Heart right ventricle (tissue), 16 donors: Measurements from ENCODE around the gene ZNF302. TPM values are rescaled to one million over a fixed set of nuclear protein-coding genes. Genes with fewer than 3 reads are reported as not detected.

Source experiments
- ATAC-seq, 8 donors: fragments of 200-7000 bp; cut with Tn5 transposase; one replicate each; pipeline ENCODE4 v1.9.1; 2020; ENCODE audit warnings: mild to moderate bottlenecking in 8 of 8, moderate library complexity in 8 of 8, moderate number of reproducible peaks in 1 of 8
- DNase-seq, 2 donors: peaks; one replicate each; pipeline ENCODE4 v3.0.0-alpha.2; 2020
- H3K27ac ChIP-seq, 10 donors: fragments of 200-600 bp; sonication (generic) in 2 of 10; one replicate each; pipeline versions ENCODE4 v1.5.0 to v1.8.0; 2020 to 2022; ENCODE audit warnings: mild to moderate bottlenecking in 3 of 10
- H3K27me3 ChIP-seq, 7 donors: fragments of 200-600 bp; one replicate each; pipeline ENCODE4 v1.8.0; 2021 to 2022; ENCODE audit warnings: mild to moderate bottlenecking in 2 of 7
- H3K36me3 ChIP-seq, 9 donors: fragments of 200-600 bp; sonication (generic) in 1 of 9; one replicate each; pipeline versions ENCODE4 v1.5.0 to v1.8.0; 2020 to 2022; ENCODE audit warnings: mild to moderate bottlenecking in 2 of 9
- H3K4me1 ChIP-seq, 9 donors: fragments of 200-600 bp; sonication (generic) in 1 of 9; one replicate each; pipeline versions ENCODE4 v1.5.0 to v1.8.0; 2020 to 2022; ENCODE audit warnings: mild to moderate bottlenecking in 4 of 9
- H3K4me3 ChIP-seq, 10 donors: fragments of 200-600 bp; sonication (generic) in 2 of 10; one replicate each; pipeline versions ENCODE4 v1.5.0 to v1.8.0; 2020 to 2022; ENCODE audit warnings: mild to moderate bottlenecking in 7 of 10, moderate library complexity in 2 of 10
- H3K9me3 ChIP-seq, 11 donors: fragments of 200-600 bp in 10 of 11; sonication (generic) in 2 of 11; one replicate each; pipeline versions ENCODE4 v1.5.0 to v1.8.0; 2013 to 2022; ENCODE audit warnings: mild to moderate bottlenecking in 2 of 11, control low read depth in 1 of 11, moderate library complexity in 1 of 11
- WGBS, 2 donors: extraction: QIAGEN DNeasy Blood & Tissue Kit; methylation state at CpG; one replicate each; pipeline ENCODE4 v1.1.7; 2013; ENCODE audit warnings: inconsistent platforms in 1 of 2; 5-methylcytosine and 5-hydroxymethylcytosine counted together
- intact Hi-C, 10 donors: fragments of 100-400 bp; cut with DNase I; formaldehyde crosslinking; loops; one replicate each; pipeline versions ENCODE4 v1.11.1 to v1.14.2; 2022
- long read RNA-seq, 3 donors: library from polyadenylated mRNA; unstranded; transcript quantifications; one replicate each; pipeline ENCODE4 v2.0.0, GENCODE V29; 2020 to 2021
- polyA plus RNA-seq, 2 donors: library from polyadenylated mRNA; stranded (reverse); fragments of 200-250 nt; gene quantifications; one replicate each; pipeline ENCODE4 v1.2.3, GENCODE V29; 2013
- total RNA-seq, 10 donors: library from RNA; stranded (reverse); fragmentation: NEBNext Ultra II Directional in 3 of 10; extraction: Animal tissue kit (Norgen Biotek cat#: 25700) in 3 of 10; gene quantifications; one replicate each; pipeline versions ENCODE4 v1.2.1 to v1.2.4, GENCODE V29; 2021 to 2023
- TF ChIP-seq, protein P1 (sequence below), 9 donors: fragments of 200-600 bp; sonication (generic) in 2 of 9; IDR thresholded peaks; one replicate each; pipeline versions ENCODE4 v1.5.0 to v1.8.0; 2021 to 2022; ENCODE audit warnings: antibody characterized with exemption in 9 of 9, mild to moderate bottlenecking in 5 of 9, moderate library complexity in 1 of 9
- donor health status: Arrhythmogenic right ventricular cardiomyopathy.
- donor health status: ischemic (EF 13 %, LVEDD 7.1; RV severe dilation, severe dysfunction).
- donor health status: healthy with polysubstance abuse.
- donor health status: DM: no; HTN: yes; CAD: no.
- donor health status: DM: no; HTN: no; CAD: no.
- donor health status: ischemic (EF 25% LVEDD 6.9; RV normal size, moderate dysfunction).
- donor health status: ischemic (EF 25% LVEDD 5.7; RV mildly dilated, moderate dysfunction).
- donor health status: healthy.
- donor health status: DM: yes; HTN: yes; CAD: no.
- donor health status: Ischemic cardiomyopathy.
- donor health status: ischemic (EF 35%, LVEDD 5.7; RV mildly dilated, moderate dysfunction).
- donor health status: nonischemic (EF 11% LVEDD 7.7; RV severe dilation, severe dysfunction).
- donor health status: DM: yes; HTN: yes; CAD: no.
- donor health status: PGD.
- donor health status: ischemic (EF 29% LVEDD 5.4; RV normal size, mild dysfunction).
- donor health status: nonischemic (EF 23%, LVEDD 6.1; RV moderate dilation, normal function).

The ZNF302 gene
- total RNA-seq = 10 to 100 TPM; 29.1 to 42.5 (median 32.6) TPM
- polyA plus RNA-seq = 10 to 100 TPM; 20.4 to 41.1 TPM
- long read RNA-seq, donor 1, transcript ZNF302-201 (5 exons, 2,590 nt) = major isoform, 6 of 53 reads
- long read RNA-seq, donor 1, partial matches to known transcripts = 2 of 53 reads
- long read RNA-seq, donor 1, other reads (novel, unspliced or antisense) = 36 of 53 reads
- long read RNA-seq, donor 2, transcript ZNF302-203 (5 exons, 2,600 nt) = minor isoform, 8 of 47 reads
- long read RNA-seq, donor 2, transcript ZNF302-201 (5 exons, 2,590 nt) = major isoform, 10 of 47 reads
- long read RNA-seq, donor 2, partial matches to known transcripts = 0 of 47 reads
- long read RNA-seq, donor 2, other reads (novel, unspliced or antisense) = 25 of 47 reads
- long read RNA-seq, donor 3, transcript ZNF302-201 (5 exons, 2,590 nt) = major isoform, 16 of 98 reads
- long read RNA-seq, donor 3, transcript ZNF302-203 (5 exons, 2,600 nt) = minor isoform, 8 of 98 reads
- long read RNA-seq, donor 3, transcript ZNF302-202 (6 exons, 2,635 nt) = minor isoform, 9 of 98 reads
- long read RNA-seq, donor 3, partial matches to known transcripts = 12 of 98 reads
- long read RNA-seq, donor 3, other reads (novel, unspliced or antisense) = 53 of 98 reads

DNA sequence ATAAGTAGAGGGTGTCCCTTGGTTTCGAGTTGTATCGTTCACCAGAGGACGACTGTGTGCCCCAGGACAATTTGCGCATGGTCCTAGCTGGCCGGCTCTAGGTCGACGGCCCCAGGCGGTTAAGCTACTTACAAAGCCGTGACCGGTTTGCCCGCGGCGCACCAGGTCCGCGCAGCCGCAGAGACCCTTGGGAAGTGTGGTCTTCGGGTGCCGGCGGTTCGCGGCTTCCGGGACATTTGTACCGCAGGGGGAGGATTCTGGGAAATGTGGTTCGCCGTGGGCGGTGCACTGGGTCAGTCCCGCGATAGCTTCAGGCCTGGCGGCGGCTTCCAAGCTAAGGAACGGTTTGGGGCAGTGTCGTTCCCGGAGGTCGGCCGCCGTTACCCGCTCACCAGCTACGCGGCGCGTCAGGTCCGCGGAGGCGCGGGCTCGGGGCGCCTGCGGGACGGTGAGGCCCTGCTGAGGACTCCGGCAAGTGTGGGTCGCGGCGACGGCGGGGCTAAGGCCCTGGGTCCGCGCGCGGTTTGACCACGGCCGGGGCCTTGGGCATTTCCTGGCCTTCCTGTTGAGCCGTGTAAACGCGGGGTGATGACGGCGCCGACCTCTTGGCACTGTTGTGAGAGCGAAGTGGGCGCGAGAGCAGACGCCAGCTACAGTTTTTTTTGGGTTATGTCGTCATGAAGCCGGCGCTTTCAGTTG lies at the start of gene ZNF302:
Gene ZNF302, plus strand, starts transcription at position 293 of the 699 bp plus-strand sequence. CDS start 1,127 bp downstream, outside the sequence.
- H3K27ac ChIP-seq = peak within 1 kb of the TSS; percentile 95 to 99 (median 98)
- peak within 1 kb of the TSS; percentile 65 to 90 (median 83) for H3K4me3 ChIP-seq
- TF ChIP-seq, protein P1, sequence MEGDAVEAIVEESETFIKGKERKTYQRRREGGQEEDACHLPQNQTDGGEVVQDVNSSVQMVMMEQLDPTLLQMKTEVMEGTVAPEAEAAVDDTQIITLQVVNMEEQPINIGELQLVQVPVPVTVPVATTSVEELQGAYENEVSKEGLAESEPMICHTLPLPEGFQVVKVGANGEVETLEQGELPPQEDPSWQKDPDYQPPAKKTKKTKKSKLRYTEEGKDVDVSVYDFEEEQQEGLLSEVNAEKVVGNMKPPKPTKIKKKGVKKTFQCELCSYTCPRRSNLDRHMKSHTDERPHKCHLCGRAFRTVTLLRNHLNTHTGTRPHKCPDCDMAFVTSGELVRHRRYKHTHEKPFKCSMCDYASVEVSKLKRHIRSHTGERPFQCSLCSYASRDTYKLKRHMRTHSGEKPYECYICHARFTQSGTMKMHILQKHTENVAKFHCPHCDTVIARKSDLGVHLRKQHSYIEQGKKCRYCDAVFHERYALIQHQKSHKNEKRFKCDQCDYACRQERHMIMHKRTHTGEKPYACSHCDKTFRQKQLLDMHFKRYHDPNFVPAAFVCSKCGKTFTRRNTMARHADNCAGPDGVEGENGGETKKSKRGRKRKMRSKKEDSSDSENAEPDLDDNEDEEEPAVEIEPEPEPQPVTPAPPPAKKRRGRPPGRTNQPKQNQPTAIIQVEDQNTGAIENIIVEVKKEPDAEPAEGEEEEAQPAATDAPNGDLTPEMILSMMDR (IDR thresholded peaks at IDR 0.05) = no peak
- peak; percentile 96 to 97 for DNase-seq
- peaks cover 0 to 39% (median 35%) of the 10 kb centered on the region in 9 donors for H3K36me3 ChIP-seq
- no peaks in the 10 kb centered on the region for H3K27me3 ChIP-seq
- H3K4me1 ChIP-seq = peaks cover 5 to 39% (median 20%) of the 10 kb centered on the region in 9 donors
- intact Hi-C loops = loop anchor here in 6 of 10 donors (2.0 to 5.0 kb wide), 3 partner anchors 55 to 95 kb away; partner anchors contain the start of genes ZNF181 (in 6 of the 6) and ZNF599 (in 1 of the 6)
- ATAC-seq = peak; percentile 99 to 100 (median 99)
- H3K9me3 ChIP-seq = peaks cover 0 to 46% (median 0%) of the 10 kb centered on the region in 11 donors
- 0 to 1% methylated on average over 74 of the region's 74 CpGs for WGBS, 2 donors

DNA sequence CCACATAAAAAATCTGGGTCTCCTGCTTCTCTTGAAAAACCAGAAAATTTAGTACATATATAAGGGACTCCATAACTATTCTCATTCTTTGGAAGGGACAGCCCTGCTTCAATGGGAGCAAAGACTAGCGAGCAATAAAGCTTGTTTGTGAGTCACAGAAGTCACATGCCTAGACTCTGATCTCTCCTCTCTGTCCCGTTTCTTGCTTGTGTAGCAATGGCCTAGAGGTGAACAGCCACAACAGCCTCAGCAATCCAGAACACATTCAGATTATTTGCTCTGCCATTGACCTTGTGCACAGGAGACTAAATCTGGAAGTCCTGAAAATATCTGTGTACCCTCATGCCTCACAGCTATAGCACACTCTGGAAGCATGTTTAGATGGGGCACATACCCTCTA lies 43.7 kb upstream of the ZNF302 start:
- intact Hi-C loops = no loop called here
- Histone ChIP-seq H3K27me3 (no peaks in the 10 kb centered on the region), H3K4me3 (no peak overlapping the region), H3K9me3 (peaks cover 0 to 27% (median 9%) of the 10 kb centered on the region in 11 donors), H3K27ac (no peak overlapping the region), H3K36me3 (peaks cover 0 to 6% (median 0%) of the 10 kb centered on the region in 9 donors), H3K4me1 (no peaks in the 10 kb centered on the region)
- no peak for ATAC-seq
- WGBS, 2 donors = 90 to 95% methylated on average over 2 of the region's 2 CpGs
- no peak for DNase-seq
- TF ChIP-seq, protein P1 (IDR thresholded peaks at IDR 0.05) = no peak

DNA sequence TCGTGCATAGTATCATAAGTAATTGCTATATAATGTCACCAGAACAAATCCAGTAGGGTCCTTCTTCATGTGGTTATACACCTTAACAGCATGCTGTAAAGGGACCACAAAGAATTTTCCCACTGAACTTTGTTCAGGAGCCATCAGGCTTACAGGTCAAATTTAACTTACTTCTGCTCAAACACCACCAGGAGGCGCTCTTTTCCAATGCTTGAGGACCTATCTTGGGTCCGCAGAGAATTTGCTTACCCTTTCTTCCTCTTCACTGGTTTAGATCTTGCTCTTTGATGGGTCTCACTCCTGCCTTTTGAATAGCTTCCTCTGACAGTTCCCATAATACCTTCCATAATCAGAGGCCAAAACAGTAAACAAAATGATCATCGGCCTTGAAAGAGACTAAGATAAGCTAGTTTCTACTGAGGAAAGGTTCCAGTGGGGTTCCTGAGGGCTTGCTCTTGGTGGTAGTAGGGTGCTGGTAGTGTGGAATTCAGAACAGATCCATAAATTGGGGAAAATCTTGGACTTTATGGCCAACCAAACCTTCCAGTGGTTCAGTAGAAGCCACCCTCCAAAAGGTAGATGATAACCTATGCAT lies 37.9 kb upstream of the ZNF302 start:
- TF ChIP-seq, protein P1 (IDR thresholded peaks at IDR 0.05) = peak; percentile 68 to 90 (median 85)
- peaks cover 0 to 6% (median 0%) of the 10 kb centered on the region in 9 donors for H3K36me3 ChIP-seq
- H3K4me3 ChIP-seq = no peak overlapping the region
- no peaks in the 10 kb centered on the region for H3K4me1 ChIP-seq
- ATAC-seq (peak in 5 of 8 donors; percentile 49 to 67 (median 57)), DNase-seq (peak in 1 of 2 donors; percentile 61)
- no peak overlapping the region for H3K27ac ChIP-seq
- peaks cover 0 to 14% (median 8%) of the 10 kb centered on the region in 11 donors for H3K9me3 ChIP-seq
- WGBS, 2 donors = 20 to 36% methylated on average over 4 of the region's 4 CpGs
- no peaks in the 10 kb centered on the region for H3K27me3 ChIP-seq
- intact Hi-C loops = loop anchor here (1.0 to 5.0 kb wide), 4 partner anchors 73 to 74 kb away; no protein-coding TSS in a partner anchor
